ENCODE measurements around the gene RGS6.

RGS6 gene

GRCh38 chr14:72314808-72315435 lies 382.7 kb downstream of the RGS6 start:
- DNase-seq (ENCODE audit: low read depth) = no peak

GRCh38 chr14:72315714-72316113 lies 383.5 kb downstream of the RGS6 start:
- no peak for DNase-seq (ENCODE audit: low read depth)

GRCh38 chr14:72318648-72319047 lies 386.4 kb downstream of the RGS6 start:
- DNase-seq (ENCODE audit: low read depth) = no peak

GRCh38 chr14:72332046-72332445 lies 399.8 kb downstream of the RGS6 start:
- DNase-seq (ENCODE audit: low read depth) = no peak

GRCh38 chr14:72332871-72333270 lies 400.6 kb downstream of the RGS6 start:
- no peak for DNase-seq (ENCODE audit: low read depth)

- no peak for DNase-seq (ENCODE audit: low read depth)
Measured at GRCh38 chr14:72333357-72333756, 401.1 kb downstream of the RGS6 start.

GRCh38 chr14:72336311-72336980 lies 404.2 kb downstream of the RGS6 start:
- no peak for DNase-seq (ENCODE audit: low read depth)

- no peak for DNase-seq (ENCODE audit: low read depth)
Measured at GRCh38 chr14:72341237-72341636, 409.0 kb downstream of the RGS6 start.

- no peak for DNase-seq (ENCODE audit: low read depth)
Measured at GRCh38 chr14:72341686-72342085, 409.5 kb downstream of the RGS6 start.

GRCh38 chr14:72347118-72347517 lies 414.9 kb downstream of the RGS6 start:
- no peak for DNase-seq (ENCODE audit: low read depth)

- DNase-seq (ENCODE audit: low read depth) = no peak
Measured at GRCh38 chr14:72350215-72350614, 418.0 kb downstream of the RGS6 start.

GRCh38 chr14:72352012-72352411 lies 419.8 kb downstream of the RGS6 start:
- no peak for DNase-seq (ENCODE audit: low read depth)

- no peak for DNase-seq (ENCODE audit: low read depth)
Measured at GRCh38 chr14:72366619-72367018, 434.4 kb downstream of the RGS6 start.

GRCh38 chr14:72369106-72369505 lies 436.9 kb downstream of the RGS6 start:
- DNase-seq (ENCODE audit: low read depth) = no peak

- no peak for DNase-seq (ENCODE audit: low read depth)
Measured at GRCh38 chr14:72377016-72377415, 444.8 kb downstream of the RGS6 start.

GRCh38 chr14:72380456-72380855 lies 448.2 kb downstream of the RGS6 start:
- no peak for DNase-seq (ENCODE audit: low read depth)

- no peak for DNase-seq (ENCODE audit: low read depth)
Measured at GRCh38 chr14:72383865-72384264, 451.6 kb downstream of the RGS6 start.

- DNase-seq (ENCODE audit: low read depth) = no peak
Measured at GRCh38 chr14:72387726-72388125, 455.5 kb downstream of the RGS6 start.

GRCh38 chr14:72389200-72389599 lies 457.0 kb downstream of the RGS6 start:
- no peak for DNase-seq (ENCODE audit: low read depth)

- DNase-seq (ENCODE audit: low read depth) = no peak
Measured at GRCh38 chr14:72401101-72401625, 468.9 kb downstream of the RGS6 start.

GRCh38 chr14:72401632-72402376 lies 469.6 kb downstream of the RGS6 start:
- no peak for DNase-seq (ENCODE audit: low read depth)

- no peak for DNase-seq (ENCODE audit: low read depth)
Measured at GRCh38 chr14:72402377-72402772, 470.1 kb downstream of the RGS6 start.
